ENCODE data around the gene CKAP4. TPM values are rescaled to one million over a fixed set of nuclear protein-coding genes. Genes with fewer than 3 reads are reported as not detected.

Gene CKAP4
- total RNA-seq, 1 experiment from 2014 or later = 99.3 TPM

- peak; percentile 40 for DNase-seq (ENCODE audit: extremely low read depth, low read depth)
Observed at GRCh38 chr12:106245767-106246166, 2.1 kb downstream of the CKAP4 start.

DNA sequence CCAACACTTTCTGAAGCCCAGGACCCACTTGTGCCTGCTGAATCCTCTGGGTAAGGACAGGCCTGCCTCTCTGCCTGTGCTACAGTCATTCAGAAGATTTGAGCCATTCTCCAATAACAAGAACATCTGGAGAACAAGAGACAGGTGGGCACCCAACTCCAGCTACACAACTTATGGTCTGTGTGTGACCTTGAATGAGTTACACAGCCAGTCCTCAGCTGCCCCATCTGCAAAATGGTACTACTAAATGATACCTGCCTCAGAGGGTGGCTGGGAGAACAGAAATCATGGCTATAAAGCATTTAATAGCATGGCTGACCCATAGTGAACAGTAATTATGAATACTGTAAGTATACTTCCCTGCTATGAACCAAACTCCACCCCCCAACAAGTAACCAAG, 4.2 kb downstream of the CKAP4 start:
- DNase-seq (ENCODE audit: extremely low read depth, low read depth) = no peak

DNA sequence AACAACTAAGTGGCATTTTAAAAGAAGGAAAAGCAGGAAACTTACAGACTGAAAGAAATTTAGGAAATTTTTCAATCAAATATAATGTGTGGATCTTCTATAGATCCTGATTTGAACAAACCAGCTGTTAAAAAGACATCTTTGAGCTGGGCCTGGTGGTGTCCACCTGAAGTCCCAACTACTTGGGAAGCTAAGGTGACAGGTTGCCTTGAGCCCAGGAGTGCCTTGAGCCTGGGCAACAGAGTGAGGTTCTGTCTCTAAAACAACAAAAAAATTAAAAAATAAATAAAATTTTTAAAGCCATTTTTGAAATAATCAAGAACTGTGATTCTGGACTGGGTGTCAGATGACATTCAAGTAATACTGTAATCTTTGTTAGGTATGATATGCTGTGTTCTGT, 7.0 kb downstream of the CKAP4 start:
- no peak for DNase-seq (ENCODE audit: extremely low read depth, low read depth)

- DNase-seq (ENCODE audit: extremely low read depth, low read depth) = no peak
Observed at GRCh38 chr12:106239951-106240335, 7.9 kb downstream of the CKAP4 start.

- no peak for DNase-seq (ENCODE audit: extremely low read depth, low read depth)
Observed at GRCh38 chr12:106239241-106239950, 8.4 kb downstream of the CKAP4 start.

DNA sequence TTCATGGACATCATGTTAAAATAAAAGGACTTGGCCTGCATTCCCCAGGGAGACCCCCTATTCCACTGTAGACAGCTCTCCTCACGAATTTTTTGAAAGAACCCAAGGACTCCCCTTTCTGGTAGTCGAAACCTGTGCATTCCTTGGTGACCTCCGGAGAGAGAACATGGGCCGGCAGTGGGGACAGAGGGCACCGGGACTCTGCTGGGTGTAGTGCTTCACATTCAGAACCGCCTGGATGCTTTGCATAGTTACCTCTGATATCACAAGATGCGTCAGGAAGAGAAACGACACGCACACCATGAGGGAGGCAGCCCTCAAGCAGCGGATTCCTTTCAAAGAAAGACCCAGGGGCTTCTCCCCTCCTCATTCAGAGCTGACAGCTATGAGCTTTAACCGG, 9.7 kb downstream of the CKAP4 start:
- DNase-seq (ENCODE audit: extremely low read depth, low read depth) = no peak

DNA sequence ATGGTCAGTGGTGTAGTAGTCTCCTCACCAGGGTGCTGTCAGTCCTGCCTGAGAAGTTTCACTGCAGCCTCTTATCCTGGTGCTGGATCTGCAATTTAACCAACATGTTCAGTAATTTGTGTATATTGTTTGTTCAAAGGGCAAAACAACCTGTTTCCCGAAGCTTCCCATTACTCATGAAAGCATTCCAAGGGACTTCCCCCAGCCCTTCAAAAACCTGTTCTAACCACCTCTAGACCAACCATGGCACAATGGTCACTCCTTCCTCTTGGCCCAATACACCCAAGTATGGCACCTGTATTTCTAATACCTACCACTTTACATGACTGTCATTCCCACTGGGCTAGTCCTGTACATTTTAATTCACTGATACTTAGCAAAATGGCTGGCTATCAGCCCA, 12.1 kb downstream of the CKAP4 start:
- DNase-seq (ENCODE audit: extremely low read depth, low read depth) = no peak

DNA sequence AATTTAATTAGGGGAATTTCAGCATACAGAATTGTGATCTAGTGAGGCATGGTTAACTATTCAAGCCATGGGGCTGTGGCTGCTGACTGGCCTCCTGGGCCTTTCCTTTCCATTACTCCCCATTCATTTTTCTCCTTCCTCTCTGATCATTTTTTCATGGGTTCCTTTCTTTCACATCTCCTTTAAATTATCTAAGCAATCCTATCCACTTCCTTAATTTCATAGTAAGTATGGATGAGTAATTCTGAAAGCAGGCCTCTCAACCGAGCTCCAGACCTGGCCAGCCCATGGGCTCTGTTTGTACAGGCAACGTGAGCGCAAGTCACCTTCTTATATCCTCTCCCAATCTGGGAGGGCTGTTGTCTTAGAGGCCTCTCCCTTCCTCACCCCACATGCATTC, 13.4 kb downstream of the CKAP4 start:
- no peak for DNase-seq (ENCODE audit: extremely low read depth, low read depth)

GRCh38 chr12:106233011-106233410, 14.8 kb downstream of the CKAP4 start:
- no peak for DNase-seq (ENCODE audit: extremely low read depth, low read depth)

DNA sequence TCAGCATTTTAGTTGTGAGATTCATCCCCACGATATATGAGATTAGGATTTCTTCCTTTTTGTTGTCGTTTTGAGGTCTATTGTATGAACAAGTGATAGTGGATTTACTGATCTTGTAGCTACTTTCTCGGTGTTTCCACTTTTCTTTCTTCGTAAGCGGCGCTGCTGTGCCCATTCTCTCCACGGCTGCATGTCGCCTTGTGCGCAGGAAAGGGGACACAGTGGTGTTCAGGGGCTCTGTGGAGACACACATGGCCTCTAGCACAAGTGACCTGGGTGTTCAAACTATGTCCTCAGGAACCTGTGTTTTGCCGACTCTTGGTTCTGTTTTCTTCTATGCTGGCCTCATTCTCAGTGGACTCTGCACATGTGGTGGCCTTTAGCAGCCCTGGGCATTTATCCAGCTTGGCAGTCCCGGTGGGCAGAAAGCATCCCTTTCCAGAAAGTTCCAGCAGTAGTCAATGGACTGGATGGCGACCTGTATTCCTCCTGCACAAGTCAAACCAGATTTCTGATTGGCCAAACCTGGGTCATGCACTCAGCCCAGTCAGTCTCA, 18.7 kb downstream of the CKAP4 start:
- DNase-seq (ENCODE audit: extremely low read depth, low read depth) = no peak

DNA sequence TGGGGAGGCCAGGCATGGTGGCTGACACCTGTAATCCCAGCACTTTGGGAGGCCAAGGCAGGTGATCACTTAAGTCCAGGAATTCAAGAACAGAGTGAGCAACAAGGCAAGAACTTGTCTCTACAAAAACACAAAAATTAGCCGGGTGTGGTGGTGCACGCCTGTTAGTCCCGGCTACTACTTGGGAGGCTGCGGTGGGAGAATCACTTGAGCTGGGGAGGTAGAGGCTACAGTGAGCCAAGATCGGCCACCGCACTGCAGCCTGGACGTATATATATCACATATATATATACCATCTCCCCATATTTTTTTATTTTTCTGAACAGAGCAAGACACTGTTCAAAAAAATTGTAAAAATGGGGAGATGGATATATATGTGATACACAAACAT, 19.5 kb downstream of the CKAP4 start:
- DNase-seq (ENCODE audit: extremely low read depth, low read depth) = no peak

- DNase-seq (ENCODE audit: extremely low read depth, low read depth) = no peak
Observed at GRCh38 chr12:106227641-106228319, 20.0 kb downstream of the CKAP4 start.

- DNase-seq (ENCODE audit: extremely low read depth, low read depth) = peak; percentile 73
Observed at GRCh38 chr12:106226884-106227640, 20.8 kb downstream of the CKAP4 start.

GRCh38 chr12:106224355-106224706, 23.5 kb downstream of the CKAP4 start:
- no peak for DNase-seq (ENCODE audit: extremely low read depth, low read depth)

GRCh38 chr12:106223485-106224354, 24.1 kb downstream of the CKAP4 start:
- DNase-seq (ENCODE audit: extremely low read depth, low read depth) = peak; percentile 69

GRCh38 chr12:106220536-106220935, 27.3 kb downstream of the CKAP4 start:
- no peak for DNase-seq (ENCODE audit: extremely low read depth, low read depth)

GRCh38 chr12:106219043-106219442, 28.8 kb downstream of the CKAP4 start:
- DNase-seq (ENCODE audit: extremely low read depth, low read depth) = no peak

- no peak for DNase-seq (ENCODE audit: extremely low read depth, low read depth)
Observed at GRCh38 chr12:106217706-106218105, 30.1 kb downstream of the CKAP4 start.

DNA sequence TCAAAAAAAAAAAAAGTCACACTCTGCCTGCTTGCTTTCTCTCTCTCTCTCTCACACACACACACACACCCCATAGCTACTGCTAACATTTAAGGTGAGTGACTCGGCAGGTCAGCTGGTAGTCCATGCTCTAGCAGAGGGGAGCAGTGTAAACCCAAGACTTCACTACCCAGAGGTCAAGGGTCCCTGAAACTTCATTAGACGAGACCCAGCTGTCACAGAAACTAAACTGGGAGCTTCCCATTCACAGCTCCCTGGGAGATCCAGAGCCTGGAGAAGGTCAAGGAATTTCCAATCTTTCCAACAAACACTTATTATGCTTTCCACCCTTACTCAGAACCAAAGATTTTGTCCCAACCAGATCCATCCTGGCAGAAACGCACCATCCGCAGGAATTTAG, 33.2 kb downstream of the CKAP4 start:
- no peak for DNase-seq (ENCODE audit: extremely low read depth, low read depth)

DNA sequence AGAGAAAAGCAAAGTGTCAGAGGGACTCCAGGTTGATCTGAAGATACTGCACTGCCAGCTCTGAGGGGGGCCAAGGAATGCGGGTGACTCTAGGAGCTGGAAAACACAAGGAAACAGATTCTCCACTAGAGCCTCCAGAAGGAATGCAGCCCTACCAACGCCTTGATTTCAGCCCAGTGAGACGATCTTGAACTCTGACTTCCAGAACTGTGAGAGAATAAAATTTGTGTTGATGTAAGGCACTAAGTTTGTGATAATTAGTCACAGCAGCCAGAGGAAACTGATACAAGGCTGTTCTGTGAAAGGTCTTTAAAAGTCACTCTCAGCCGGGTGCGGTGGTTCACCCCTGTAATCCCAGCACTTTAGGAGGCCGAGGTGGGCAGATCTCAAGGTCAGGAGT, 34.2 kb downstream of the CKAP4 start:
- no peak for DNase-seq (ENCODE audit: extremely low read depth, low read depth)

DNA sequence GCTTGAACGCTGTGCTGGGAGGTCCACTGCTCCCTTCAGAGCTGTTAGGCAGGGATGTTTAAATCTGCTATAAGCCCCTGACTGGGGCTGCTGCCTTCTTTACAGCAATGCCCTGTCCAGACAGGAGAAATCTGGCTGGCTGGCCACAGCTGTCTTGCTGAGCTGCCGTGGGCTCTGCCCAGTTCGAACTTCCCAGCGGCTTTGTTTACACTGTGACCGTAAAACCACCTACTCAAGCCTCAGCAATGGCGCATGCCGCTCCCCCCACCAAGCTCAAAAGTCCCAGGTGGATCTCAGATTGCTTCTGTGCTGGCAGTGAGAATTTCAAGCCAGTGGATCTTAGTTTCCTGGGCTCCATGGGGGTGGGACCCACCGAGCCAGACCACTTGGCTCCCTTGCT, 35.8 kb downstream of the CKAP4 start:
- DNase-seq (ENCODE audit: extremely low read depth, low read depth) = no peak

Data from NCI-H460 (cell line).